ENCODE results near the gene CCDC12.

CCDC12 gene

GRCh38 chr3:46994801-46995731 lies 18.5 kb upstream of the CCDC12 start:
- no peak overlapping the region for H3K4me3 ChIP-seq (ENCODE audit: low read depth, low read length)
- no peak for TF ChIP-seq CTCF (IDR thresholded peaks at IDR 0.05; ENCODE audit: borderline replicate concordance, insufficient read depth, low read depth, low read length)

- TF ChIP-seq CTCF (IDR thresholded peaks at IDR 0.05; ENCODE audit: borderline replicate concordance, insufficient read depth, low read depth, low read length): no peak
- H3K4me3 ChIP-seq (ENCODE audit: low read depth, low read length): no peak overlapping the region
Measured at GRCh38 chr3:46993986-46994385, 17.4 kb upstream of the CCDC12 start.

- no peak for TF ChIP-seq CTCF (IDR thresholded peaks at IDR 0.05; ENCODE audit: borderline replicate concordance, insufficient read depth, low read depth, low read length)
- H3K4me3 ChIP-seq (ENCODE audit: low read depth, low read length): no peak overlapping the region
Measured at GRCh38 chr3:46993292-46993691, 16.7 kb upstream of the CCDC12 start.

- H3K4me3 ChIP-seq (ENCODE audit: low read depth, low read length): no peak overlapping the region
- no peak for TF ChIP-seq CTCF (IDR thresholded peaks at IDR 0.05; ENCODE audit: borderline replicate concordance, insufficient read depth, low read depth, low read length)
Measured at GRCh38 chr3:46992231-46992630, 15.7 kb upstream of the CCDC12 start.

- no peak overlapping the region for H3K4me3 ChIP-seq (ENCODE audit: low read depth, low read length)
- no peak for TF ChIP-seq CTCF (IDR thresholded peaks at IDR 0.05; ENCODE audit: borderline replicate concordance, insufficient read depth, low read depth, low read length)
Measured at GRCh38 chr3:46991406-46992165, 15.0 kb upstream of the CCDC12 start.

GRCh38 chr3:46990573-46991374 lies 14.2 kb upstream of the CCDC12 start:
- no peak for TF ChIP-seq CTCF (IDR thresholded peaks at IDR 0.05; ENCODE audit: borderline replicate concordance, insufficient read depth, low read depth, low read length)
- H3K4me3 ChIP-seq (ENCODE audit: low read depth, low read length): no peak overlapping the region

All from GM12875 (cell line).